Fibroblast of skin of left biceps (primary cell): Measurements from ENCODE around the gene RNF121.

ENCODE experiments used
- DNase-seq, 2 experiments: peaks; one replicate each; pipeline ENCODE4 v3.0.0-alpha.2; 2013; ENCODE audit warnings: low read depth in 2 of 2

The RNF121 gene

GRCh38 chr11:72005347-72006260 is 76.8 kb downstream of the RNF121 start:
- DNase-seq = no peak

- DNase-seq = no peak
Measured at GRCh38 chr11:72006309-72007088, 77.7 kb downstream of the RNF121 start.

- DNase-seq = no peak
Measured at GRCh38 chr11:72007089-72007476, 78.2 kb downstream of the RNF121 start.

GRCh38 chr11:72007587-72007986 is 78.7 kb downstream of the RNF121 start:
- no peak for DNase-seq

GRCh38 chr11:72008728-72009127 is 79.9 kb downstream of the RNF121 start:
- no peak for DNase-seq

- no peak for DNase-seq
Measured at GRCh38 chr11:72009156-72009555, 80.3 kb downstream of the RNF121 start.

- DNase-seq = no peak
Measured at GRCh38 chr11:72010529-72011233, 81.8 kb downstream of the RNF121 start.

- no peak for DNase-seq
Measured at GRCh38 chr11:72012091-72012630, 83.3 kb downstream of the RNF121 start.

GRCh38 chr11:72012897-72013721 is 84.3 kb downstream of the RNF121 start:
- no peak for DNase-seq

GRCh38 chr11:72013765-72014711 is 85.2 kb downstream of the RNF121 start:
- DNase-seq = no peak

GRCh38 chr11:72014761-72015320 is 86.0 kb downstream of the RNF121 start:
- DNase-seq = no peak

- DNase-seq = no peak
Measured at GRCh38 chr11:72015511-72016061, 86.7 kb downstream of the RNF121 start.

- DNase-seq = no peak
Measured at GRCh38 chr11:72018171-72018570, 89.3 kb downstream of the RNF121 start.

- DNase-seq = no peak
Measured at GRCh38 chr11:72023335-72023734, 94.5 kb downstream of the RNF121 start.

GRCh38 chr11:72024069-72024754 is 95.4 kb downstream of the RNF121 start:
- no peak for DNase-seq

- no peak for DNase-seq
Measured at GRCh38 chr11:72026090-72026489, 97.2 kb downstream of the RNF121 start.

GRCh38 chr11:72030472-72031045 is 101.7 kb downstream of the RNF121 start:
- DNase-seq = no peak

- no peak for DNase-seq
Measured at GRCh38 chr11:72036687-72037086, 107.8 kb downstream of the RNF121 start.
